Fibroblast of the aortic adventitia (primary cell): ENCODE results near the gene SHTN1. TPM values are rescaled to one million over a fixed set of nuclear protein-coding genes. Genes with fewer than 3 reads are reported as not detected.

Experiments
- DNase-seq: peaks from one replicate; pipeline ENCODE4 v3.0.0-alpha.2; 2010; ENCODE audit warnings: low read depth
- H3K4me3 ChIP-seq: 2 replicates; pipeline ENCODE4 v1.5.1; 2011; ENCODE audit warnings: low read depth, mild to moderate bottlenecking, control low read depth, low read length, moderate library complexity
- total RNA-seq: library from RNA; depleted of rRNA; stranded (reverse); fragments of >200 nt; gene quantifications from 2 replicates; pipeline ENCODE4 v1.2.3, GENCODE V29; 2012; ENCODE audit warnings: low replicate concordance
- TF ChIP-seq, protein P1 (sequence below): IDR thresholded peaks from 2 replicates; pipeline ENCODE4 v1.5.1; 2011; ENCODE audit warnings: mild to moderate bottlenecking, low read length, control low read depth, inconsistent platforms; ENCODE audit not compliant: insufficient read depth

Gene SHTN1
- total RNA-seq, 1 donor, result 4.2 TPM

DNA sequence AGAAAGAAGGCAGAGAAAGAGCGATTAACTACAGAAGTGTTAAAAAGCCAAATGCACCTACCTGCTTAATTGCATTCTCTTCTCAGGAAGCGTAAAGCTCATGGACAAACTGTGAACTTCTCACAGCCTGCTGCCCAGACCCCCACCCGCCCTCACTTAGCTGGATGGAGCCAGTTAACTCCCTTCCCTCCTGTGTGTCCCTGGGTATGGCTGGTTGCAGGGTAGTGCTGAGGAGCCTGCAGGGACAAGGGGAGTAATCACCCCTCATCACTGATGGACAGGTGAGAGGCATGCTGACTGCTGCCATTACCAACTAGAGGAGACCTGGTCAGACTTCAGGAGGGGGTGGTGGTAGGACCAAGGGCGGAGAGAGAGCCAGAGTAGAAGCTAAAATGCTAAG lies 118.2 kb downstream of the SHTN1 start:
- H3K4me3 ChIP-seq, result no peak overlapping the region
- TF ChIP-seq, protein P1, sequence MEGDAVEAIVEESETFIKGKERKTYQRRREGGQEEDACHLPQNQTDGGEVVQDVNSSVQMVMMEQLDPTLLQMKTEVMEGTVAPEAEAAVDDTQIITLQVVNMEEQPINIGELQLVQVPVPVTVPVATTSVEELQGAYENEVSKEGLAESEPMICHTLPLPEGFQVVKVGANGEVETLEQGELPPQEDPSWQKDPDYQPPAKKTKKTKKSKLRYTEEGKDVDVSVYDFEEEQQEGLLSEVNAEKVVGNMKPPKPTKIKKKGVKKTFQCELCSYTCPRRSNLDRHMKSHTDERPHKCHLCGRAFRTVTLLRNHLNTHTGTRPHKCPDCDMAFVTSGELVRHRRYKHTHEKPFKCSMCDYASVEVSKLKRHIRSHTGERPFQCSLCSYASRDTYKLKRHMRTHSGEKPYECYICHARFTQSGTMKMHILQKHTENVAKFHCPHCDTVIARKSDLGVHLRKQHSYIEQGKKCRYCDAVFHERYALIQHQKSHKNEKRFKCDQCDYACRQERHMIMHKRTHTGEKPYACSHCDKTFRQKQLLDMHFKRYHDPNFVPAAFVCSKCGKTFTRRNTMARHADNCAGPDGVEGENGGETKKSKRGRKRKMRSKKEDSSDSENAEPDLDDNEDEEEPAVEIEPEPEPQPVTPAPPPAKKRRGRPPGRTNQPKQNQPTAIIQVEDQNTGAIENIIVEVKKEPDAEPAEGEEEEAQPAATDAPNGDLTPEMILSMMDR, result no peak
- DNase-seq, result no peak

DNA sequence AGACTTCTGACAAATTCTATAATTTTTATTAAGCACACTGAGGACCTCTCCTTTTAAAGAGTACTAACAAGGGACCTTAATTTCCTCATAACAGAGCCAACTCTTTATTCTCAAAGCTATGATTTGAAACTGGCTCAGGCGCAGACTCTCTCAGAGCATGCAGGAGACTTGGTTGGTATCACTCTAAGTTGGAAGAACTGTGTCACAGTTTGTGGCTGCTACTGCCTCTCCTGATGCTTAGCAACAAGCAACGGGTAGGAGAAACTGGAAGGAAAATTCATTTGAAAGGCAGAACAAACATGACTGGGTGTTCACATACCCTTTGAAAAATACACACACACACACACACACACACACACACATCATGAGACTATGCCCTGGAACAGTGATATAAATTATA lies 122.3 kb downstream of the SHTN1 start:
- no peak for DNase-seq
- H3K4me3 ChIP-seq, result no peak overlapping the region
- TF ChIP-seq, protein P1, result no peak

DNA sequence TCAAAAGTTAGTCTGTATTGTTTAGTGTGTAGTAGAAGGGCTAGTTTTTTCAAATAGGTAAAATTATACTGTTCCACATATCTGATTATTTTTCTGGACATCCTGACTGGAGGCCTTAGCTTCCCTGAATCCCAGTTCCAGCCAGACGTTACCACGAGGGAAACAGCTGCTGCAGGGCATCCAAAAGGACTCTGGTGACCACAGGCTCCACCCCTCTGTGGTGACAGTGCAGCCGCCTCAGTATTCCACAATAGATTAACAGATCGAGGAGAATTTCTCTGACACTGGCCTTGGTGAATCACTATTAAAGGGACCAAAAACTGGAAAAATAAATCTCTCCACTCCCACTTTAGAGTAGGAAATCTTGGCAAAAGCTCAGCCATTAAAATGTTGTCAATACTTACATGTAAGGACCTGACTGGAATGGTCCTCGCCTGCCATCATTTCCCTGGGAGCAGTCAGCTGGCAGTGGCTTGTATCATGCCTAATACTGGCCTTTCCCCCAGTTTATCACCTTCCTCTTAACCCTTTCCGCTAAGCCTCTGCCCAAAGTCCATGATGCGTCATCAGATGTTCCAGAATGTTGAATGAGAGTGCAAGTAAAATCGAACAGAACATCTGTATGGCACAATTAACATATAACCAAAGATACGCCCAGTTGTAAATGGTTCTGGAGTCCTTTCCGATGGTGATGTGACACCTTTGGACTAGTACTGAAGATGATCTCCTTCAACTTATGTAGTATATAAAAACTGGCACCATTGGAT lies 124.1 kb downstream of the SHTN1 start:
- TF ChIP-seq, protein P1, result no peak
- DNase-seq, result no peak
- no peak overlapping the region for H3K4me3 ChIP-seq

DNA sequence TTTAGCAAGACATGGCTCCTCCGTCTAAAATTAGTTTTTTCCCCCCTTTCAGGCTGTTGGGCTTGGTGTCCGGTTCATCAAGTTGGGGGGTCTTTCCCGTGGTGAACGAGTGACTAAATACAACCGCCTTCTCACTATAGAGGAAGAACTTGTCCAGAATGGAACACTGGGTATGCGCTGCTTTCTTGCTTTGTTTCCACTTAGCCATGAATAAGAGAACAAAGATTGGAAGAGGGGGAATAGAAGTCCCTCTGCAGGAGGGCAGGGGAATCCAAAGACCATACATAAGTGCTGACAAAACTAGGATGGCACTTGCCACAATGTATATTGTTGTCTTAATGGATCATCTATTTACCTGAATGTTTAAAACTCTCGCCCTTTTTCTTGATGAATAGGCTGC lies 125.2 kb downstream of the SHTN1 start:
- H3K4me3 ChIP-seq, result no peak overlapping the region
- TF ChIP-seq, protein P1, result no peak

DNA sequence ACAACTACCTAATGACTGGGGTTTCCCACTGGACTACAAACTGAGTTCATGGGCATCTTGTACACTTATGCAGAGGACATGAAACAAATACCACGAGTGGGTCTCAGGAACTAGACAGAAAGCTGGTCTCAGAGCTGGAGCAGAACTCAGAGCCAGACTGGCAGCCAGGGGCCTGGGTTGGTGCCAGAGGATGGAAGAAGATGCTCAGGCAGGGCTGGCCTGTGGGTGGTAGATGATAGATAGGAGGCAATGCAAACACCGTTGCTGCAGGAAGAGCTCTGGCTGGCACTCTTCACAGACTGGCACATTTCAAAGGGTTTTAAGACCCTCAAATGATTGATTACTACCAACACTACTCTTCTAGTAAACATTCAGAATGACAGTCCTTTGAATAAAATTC lies 126.9 kb downstream of the SHTN1 start:
- no peak for DNase-seq
- TF ChIP-seq, protein P1, result no peak
- no peak overlapping the region for H3K4me3 ChIP-seq

More for the DNA sequence above, 125.2 kb downstream of the SHTN1 start:
- no peak for DNase-seq

DNA sequence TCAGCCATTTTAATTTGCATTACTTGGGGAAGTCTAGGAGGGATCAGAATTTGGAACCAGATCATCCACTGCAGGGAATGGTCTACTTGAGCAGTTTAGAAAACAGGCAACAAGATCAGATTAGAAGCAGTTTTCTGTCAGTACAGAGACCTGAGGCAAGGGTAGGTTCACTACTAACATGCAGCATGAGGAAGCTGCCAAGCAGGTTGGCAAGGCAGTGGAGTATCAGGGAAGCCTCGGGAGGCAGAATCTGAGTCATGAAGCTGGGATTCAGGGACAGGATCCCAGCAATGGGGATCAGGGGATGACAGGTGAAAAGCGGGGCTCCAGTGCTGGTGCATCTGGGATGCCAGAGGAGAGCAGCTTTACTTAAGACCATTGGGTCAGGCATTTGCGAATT lies 127.6 kb downstream of the SHTN1 start:
- DNase-seq, result no peak
- no peak overlapping the region for H3K4me3 ChIP-seq
- TF ChIP-seq, protein P1, result no peak

DNA sequence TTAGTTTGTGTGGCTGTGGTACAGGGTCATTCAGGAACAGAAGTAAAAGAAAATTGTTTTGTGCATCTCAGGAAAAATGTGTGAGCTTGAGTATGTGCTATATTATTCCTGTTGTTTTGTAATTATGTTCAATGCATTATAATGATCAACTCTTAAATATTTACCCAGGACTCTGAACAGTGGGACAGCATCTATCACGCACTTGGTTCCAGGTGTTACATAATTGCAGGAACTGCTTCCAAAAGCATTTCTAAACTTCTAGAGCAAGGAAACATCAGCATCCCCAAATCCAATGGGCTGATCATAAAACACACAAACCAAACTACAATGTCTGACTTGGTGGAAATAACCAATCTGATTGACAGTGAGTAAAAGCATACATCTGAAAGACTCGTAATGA lies 129.1 kb downstream of the SHTN1 start:
- TF ChIP-seq, protein P1, result no peak
- DNase-seq, result no peak
- no peak overlapping the region for H3K4me3 ChIP-seq
